Progenitor cell of endocrine pancreas (in vitro differentiated cells): ENCODE measurements around the gene HCFC1R1. TPM values are rescaled to one million over a fixed set of nuclear protein-coding genes. Genes with fewer than 3 reads are reported as not detected.
A peak's percentile ranks its signal among the peaks of the same experiment; 100 is the strongest.

Experiments used
- DNase-seq: peaks from one replicate; pipeline ENCODE4 v3.0.0; 2021; ENCODE audit warnings: low spot score; ENCODE audit not compliant: unreplicated experiment
- H3K27ac Mint-ChIP-seq: 2 replicates; pipeline ENCODE4 v1.8.0; 2021; ENCODE audit warnings: mild to moderate bottlenecking, moderate library complexity, mixed read lengths
- H3K27me3 Mint-ChIP-seq: 2 replicates; pipeline ENCODE4 v1.8.0; 2021; ENCODE audit warnings: mixed read lengths
- H3K36me3 Mint-ChIP-seq: 2 replicates; pipeline ENCODE4 v1.8.0; 2022; ENCODE audit warnings: mixed read lengths; ENCODE audit not compliant: insufficient read depth
- H3K4me1 Mint-ChIP-seq: 2 replicates; pipeline ENCODE4 v1.8.0; 2021; ENCODE audit warnings: low read depth, mixed read lengths
- H3K4me3 Mint-ChIP-seq: 2 replicates; pipeline ENCODE4 v1.8.0; 2021; ENCODE audit warnings: low read depth, mild to moderate bottlenecking, moderate library complexity, mixed read lengths
- H3K9me3 Mint-ChIP-seq: 2 replicates; pipeline ENCODE4 v1.8.0; 2021; ENCODE audit warnings: low read depth, mixed read lengths
- total RNA-seq: library from RNA; stranded (reverse); gene quantifications from 2 replicates; pipeline ENCODE4 v1.2.1, GENCODE V29; 2021
- TF ChIP-seq, protein P1 (sequence below): fragments of 200-600 bp; sonication (generic); IDR thresholded peaks from one replicate; pipeline ENCODE4 v1.5.0; 2021; ENCODE audit warnings: antibody characterized with exemption, mild to moderate bottlenecking; ENCODE audit not compliant: unreplicated experiment

HCFC1R1 gene
- total RNA-seq, 1 donor from 2014 or later, result 22.4 TPM

DNA sequence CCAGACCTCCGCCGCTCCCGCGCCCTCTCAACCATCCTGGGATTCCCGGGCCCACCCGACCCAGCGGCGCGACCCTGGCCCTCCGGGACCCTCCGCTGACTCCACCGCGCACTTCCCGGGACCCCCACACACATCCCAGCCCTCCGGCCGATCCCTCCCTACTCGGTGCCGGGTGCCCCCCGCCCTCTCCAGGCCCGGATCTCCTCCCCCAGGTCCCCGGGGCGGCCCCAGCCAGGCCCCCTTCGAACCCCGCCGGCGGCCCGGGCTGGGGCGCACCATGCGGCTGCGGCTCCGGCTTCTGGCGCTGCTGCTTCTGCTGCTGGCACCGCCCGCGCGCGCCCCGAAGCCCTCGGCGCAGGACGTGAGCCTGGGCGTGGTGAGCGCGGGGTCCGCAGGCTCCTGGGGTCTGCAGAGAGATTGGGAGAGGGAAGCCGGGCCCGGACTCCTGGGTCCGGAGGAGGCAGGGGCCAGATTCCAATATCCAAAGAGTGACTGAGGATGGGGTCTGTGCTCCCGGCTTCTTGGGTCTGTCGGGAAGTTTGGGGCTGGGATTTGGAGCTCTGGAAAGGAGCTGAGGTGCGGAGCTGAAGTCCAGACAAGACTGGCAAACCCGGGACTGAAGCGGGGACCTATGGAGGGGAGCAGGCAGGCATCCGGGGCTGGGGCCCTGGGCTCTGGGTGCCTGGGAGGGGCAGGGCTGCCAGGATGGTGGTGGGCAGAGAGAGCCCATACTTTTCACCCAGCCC, 23.1 kb upstream of the HCFC1R1 start:
- Mint-ChIP-seq H3K9me3 (no peaks in the 10 kb centered on the region), H3K27ac (no peak overlapping the region), H3K4me3 (no peak overlapping the region), H3K36me3 (no peaks in the 10 kb centered on the region), H3K27me3 (peaks cover 68% of the 10 kb centered on the region), H3K4me1 (peaks cover 9% of the 10 kb centered on the region)
- DNase-seq, result no peak
- TF ChIP-seq, protein P1, sequence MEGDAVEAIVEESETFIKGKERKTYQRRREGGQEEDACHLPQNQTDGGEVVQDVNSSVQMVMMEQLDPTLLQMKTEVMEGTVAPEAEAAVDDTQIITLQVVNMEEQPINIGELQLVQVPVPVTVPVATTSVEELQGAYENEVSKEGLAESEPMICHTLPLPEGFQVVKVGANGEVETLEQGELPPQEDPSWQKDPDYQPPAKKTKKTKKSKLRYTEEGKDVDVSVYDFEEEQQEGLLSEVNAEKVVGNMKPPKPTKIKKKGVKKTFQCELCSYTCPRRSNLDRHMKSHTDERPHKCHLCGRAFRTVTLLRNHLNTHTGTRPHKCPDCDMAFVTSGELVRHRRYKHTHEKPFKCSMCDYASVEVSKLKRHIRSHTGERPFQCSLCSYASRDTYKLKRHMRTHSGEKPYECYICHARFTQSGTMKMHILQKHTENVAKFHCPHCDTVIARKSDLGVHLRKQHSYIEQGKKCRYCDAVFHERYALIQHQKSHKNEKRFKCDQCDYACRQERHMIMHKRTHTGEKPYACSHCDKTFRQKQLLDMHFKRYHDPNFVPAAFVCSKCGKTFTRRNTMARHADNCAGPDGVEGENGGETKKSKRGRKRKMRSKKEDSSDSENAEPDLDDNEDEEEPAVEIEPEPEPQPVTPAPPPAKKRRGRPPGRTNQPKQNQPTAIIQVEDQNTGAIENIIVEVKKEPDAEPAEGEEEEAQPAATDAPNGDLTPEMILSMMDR, result no peak

DNA sequence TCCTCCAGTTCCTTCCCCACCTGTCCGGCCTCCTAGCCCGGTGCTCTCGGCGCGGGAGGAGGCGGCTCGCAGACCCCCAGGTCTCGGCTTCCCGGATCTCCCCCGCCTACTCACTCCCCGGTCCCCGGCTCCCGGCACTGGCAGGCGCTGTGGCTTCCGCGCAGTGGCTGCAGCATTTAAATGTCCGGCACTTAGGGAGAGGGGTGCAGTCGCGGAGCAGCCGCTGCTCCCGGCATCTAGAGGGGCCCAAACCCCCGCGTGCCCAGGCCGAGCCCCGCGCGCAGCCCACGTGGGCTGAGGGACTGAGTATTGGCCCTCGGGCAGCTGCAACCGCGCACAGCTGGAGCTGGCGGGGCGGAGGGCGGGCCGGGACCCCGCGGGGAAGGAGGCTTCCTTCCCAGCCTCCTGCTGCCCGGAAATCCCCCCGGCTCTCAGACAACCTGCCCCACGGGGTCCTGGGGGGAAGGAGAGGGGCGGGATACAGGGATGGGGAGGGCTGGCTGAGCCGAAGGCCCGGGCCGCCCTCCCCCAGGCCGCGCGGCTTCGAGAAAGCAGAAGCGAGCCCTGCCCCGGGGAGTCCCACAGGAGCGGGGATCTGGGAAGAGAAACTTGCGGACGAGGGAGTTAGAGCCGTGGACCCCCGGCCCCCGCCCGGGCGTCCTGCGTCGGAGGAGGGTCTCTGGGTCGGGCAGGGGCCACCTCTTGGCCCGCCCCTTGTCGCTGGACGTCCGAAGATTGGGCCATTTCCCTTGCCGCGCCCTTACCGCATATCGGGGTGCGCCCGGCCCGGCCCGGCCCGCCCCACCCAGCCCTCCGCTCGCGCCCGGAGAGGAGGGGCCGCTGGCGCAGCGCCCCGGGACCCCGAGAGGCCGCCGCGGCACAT, 22.3 kb upstream of the HCFC1R1 start, which contains the start of gene MMP25:
MMP25 (plus strand) TSS at position 804 of the 883 bp plus-strand sequence. CDS start 357 bp downstream, outside the sequence.
- Mint-ChIP-seq H3K36me3 (no peaks in the 10 kb centered on the region), H3K4me3 (peak within 1 kb of the TSS; percentile 62), H3K4me1 (peaks cover 5% of the 10 kb centered on the region), H3K9me3 (no peaks in the 10 kb centered on the region), H3K27me3 (peaks cover 70% of the 10 kb centered on the region), H3K27ac (no peak within 1 kb of the TSS)
- no peak for DNase-seq
- TF ChIP-seq, protein P1, result no peak

DNA sequence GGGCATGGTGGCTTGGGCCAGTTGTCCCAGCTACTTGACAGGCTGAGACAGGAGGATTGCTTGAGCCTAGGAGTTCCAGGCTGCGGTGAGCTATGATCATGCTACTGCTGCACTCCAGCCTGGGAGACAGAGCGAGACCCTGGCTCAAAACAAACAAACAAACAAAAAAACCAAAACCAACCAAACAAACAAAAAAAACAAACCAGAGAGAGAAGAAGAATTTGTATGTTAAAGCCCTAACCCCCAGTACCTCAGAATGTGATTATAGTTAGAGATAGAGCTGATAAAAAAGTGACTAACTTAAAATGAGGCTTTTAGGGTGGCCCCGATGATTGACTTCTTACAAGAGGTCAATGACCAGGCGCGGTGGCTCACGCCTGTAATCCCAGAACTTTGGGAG, 21.0 kb upstream of the HCFC1R1 start:
- Mint-ChIP-seq H3K27me3 (peaks cover 67% of the 10 kb centered on the region), H3K36me3 (no peaks in the 10 kb centered on the region), H3K9me3 (no peaks in the 10 kb centered on the region), H3K4me1 (peaks cover 2% of the 10 kb centered on the region), H3K4me3 (no peak overlapping the region), H3K27ac (no peak overlapping the region)
- DNase-seq, result no peak
- TF ChIP-seq, protein P1, result no peak

DNA sequence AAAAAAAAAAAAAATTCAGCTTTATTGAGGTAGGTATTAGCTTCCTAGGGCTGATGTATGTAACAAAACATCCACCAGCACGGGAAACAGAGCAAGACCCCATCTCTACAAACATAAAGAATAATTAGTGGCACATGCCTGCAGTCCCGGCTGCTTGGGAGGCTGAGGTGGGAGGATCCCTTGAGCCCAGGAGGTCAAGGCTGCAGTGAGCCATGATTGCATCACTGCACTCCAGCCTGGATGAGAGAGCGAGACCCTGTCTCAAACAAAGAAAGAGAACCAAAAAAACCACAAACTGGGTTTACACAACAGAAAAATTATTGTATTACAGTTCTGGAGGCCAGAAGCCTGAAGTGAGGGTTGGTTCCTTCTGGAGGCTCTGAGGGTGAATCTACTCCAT, 18.6 kb upstream of the HCFC1R1 start:
- Mint-ChIP-seq H3K9me3 (no peaks in the 10 kb centered on the region), H3K27ac (no peak overlapping the region), H3K36me3 (no peaks in the 10 kb centered on the region), H3K4me1 (peaks cover 2% of the 10 kb centered on the region), H3K4me3 (no peak overlapping the region), H3K27me3 (peaks cover 67% of the 10 kb centered on the region)
- TF ChIP-seq, protein P1, result no peak
- no peak for DNase-seq

DNA sequence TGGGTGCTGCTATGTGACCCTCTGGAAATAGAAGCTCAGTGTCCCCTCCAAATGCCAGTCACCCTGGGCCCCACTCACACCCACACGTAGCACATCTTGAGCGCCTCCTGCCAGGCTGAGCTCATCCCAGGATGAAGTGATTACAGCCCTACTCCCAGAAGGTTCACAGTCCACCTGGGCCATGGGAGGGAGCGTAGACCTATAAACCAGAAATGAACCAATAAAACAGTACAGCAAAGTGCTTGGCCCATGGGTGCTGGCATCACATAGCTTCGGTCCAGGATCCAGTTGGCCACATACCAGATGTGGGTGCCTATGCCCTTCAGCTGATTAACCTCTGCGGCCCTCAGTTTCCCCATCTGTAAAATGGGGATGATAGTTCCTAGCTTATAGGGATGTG, 15.2 kb upstream of the HCFC1R1 start:
- Mint-ChIP-seq H3K4me1 (peaks cover 4% of the 10 kb centered on the region), H3K9me3 (no peaks in the 10 kb centered on the region), H3K27me3 (peaks cover 63% of the 10 kb centered on the region), H3K27ac (no peak overlapping the region), H3K36me3 (no peaks in the 10 kb centered on the region), H3K4me3 (no peak overlapping the region)
- no peak for DNase-seq
- TF ChIP-seq, protein P1, result no peak
